Vagina (tissue), 2 donors: ENCODE measurements around the gene MT1B.

ENCODE experiments used
- CTCF ChIP-seq, 3 experiments: fragments of 450-650 bp in 2 of 3; fragments of 200-600 bp in 1 of 3; sonication (generic) in 1 of 3; IDR thresholded peaks; one replicate each; pipeline ENCODE4 v1.5.1; 2017 to 2019; ENCODE audit warnings: antibody characterized with exemption in 3 of 3, mild to moderate bottlenecking in 2 of 3, moderate library complexity in 2 of 3
- POLR2A ChIP-seq, 2 donors: fragments of 450-650 bp; IDR thresholded peaks; one replicate each; pipeline ENCODE4 v1.6.1; 2017; ENCODE audit warnings: antibody characterized with exemption in 2 of 2, mild to moderate bottlenecking in 2 of 2, moderate library complexity in 2 of 2
- POLR2AphosphoS5 ChIP-seq, 2 donors: sonication (generic); formaldehyde crosslinking; IDR thresholded peaks; one replicate each; pipeline ENCODE4 v1.9.0; 2017; ENCODE audit warnings: antibody characterized with exemption in 2 of 2, mild to moderate bottlenecking in 2 of 2, low read depth in 1 of 2; ENCODE audit not compliant: insufficient read depth in 1 of 2

GRCh38 chr16:56636616-56637413 lies 14.9 kb upstream of the MT1B start:
- TF ChIP-seq POLR2AphosphoS5 (IDR thresholded peaks at IDR 0.05; ENCODE audit: insufficient read depth in 1 of 2, low read depth in 1 of 2) = no peak
- no peak for TF ChIP-seq CTCF (IDR thresholded peaks at IDR 0.05)
- no peak for TF ChIP-seq POLR2A (IDR thresholded peaks at IDR 0.05)
